SK-N-SH treated with all-trans-retinoic acid at 6 μM for 48 hours (cell line): ENCODE results near the gene CRLF2.
A peak's percentile ranks its signal among the peaks of the same experiment; 100 is the strongest.

Experiments
- ATAC-seq: fragments of 200-7000 bp; cut with Tn5 transposase; 3 replicates; pipeline ENCODE4 v1.9.1; 2020; ENCODE audit warnings: mild to moderate bottlenecking, moderate library complexity
- ARNTL ChIP-seq: fragments of 450-650 bp; formaldehyde crosslinking; IDR thresholded peaks from 2 replicates; pipeline ENCODE4 v1.5.0; 2020; ENCODE audit warnings: low read depth, mild to moderate bottlenecking, moderate library complexity, borderline replicate concordance
- CREB5 ChIP-seq: fragments of 250-450 bp; sonication (Bioruptor Pico); IDR thresholded peaks from 2 replicates; pipeline ENCODE4 v1.5.1; 2020; ENCODE audit warnings: low read depth, mild to moderate bottlenecking, moderate library complexity
- CSDC2 ChIP-seq: fragments of 250-450 bp; sonication (Bioruptor Pico); IDR thresholded peaks from 2 replicates; pipeline ENCODE4 v1.5.0; 2020; ENCODE audit warnings: mild to moderate bottlenecking, moderate library complexity
- CSRNP3 ChIP-seq: fragments of 250-450 bp; sonication (Bioruptor Pico); IDR thresholded peaks from 2 replicates; pipeline ENCODE4 v1.5.1; 2021; ENCODE audit warnings: mild to moderate bottlenecking, moderate library complexity
- ESRRG ChIP-seq: fragments of 250-450 bp; sonication (Bioruptor Pico); IDR thresholded peaks from 2 replicates; pipeline ENCODE4 v1.6.1; 2021; ENCODE audit warnings: mild to moderate bottlenecking
- GLIS3 ChIP-seq: fragments of 250-450 bp; sonication (Bioruptor Pico); IDR thresholded peaks from 2 replicates; pipeline ENCODE4 v1.5.0; 2020; ENCODE audit warnings: mild to moderate bottlenecking, moderate library complexity
- ISL1 ChIP-seq: fragments of 250-450 bp; sonication (Bioruptor Pico); IDR thresholded peaks from 2 replicates; pipeline ENCODE4 v2.1.2; 2022; ENCODE audit warnings: mild to moderate bottlenecking, moderate library complexity
- OSR1 ChIP-seq: fragments of 250-450 bp; sonication (Bioruptor Pico); IDR thresholded peaks from 2 replicates; pipeline ENCODE4 v1.8.0; 2022; ENCODE audit warnings: moderate library complexity, mild to moderate bottlenecking, inconsistent platforms
- PATZ1 ChIP-seq: fragments of 250-450 bp; sonication (Bioruptor Pico); IDR thresholded peaks from 2 replicates; pipeline ENCODE4 v1.8.0; 2020; ENCODE audit warnings: mild to moderate bottlenecking, moderate library complexity, borderline replicate concordance
- POU6F1 ChIP-seq: fragments of 250-450 bp; sonication (Bioruptor Pico); IDR thresholded peaks from 2 replicates; pipeline ENCODE4 v1.8.0; 2021; ENCODE audit warnings: low read depth, mild to moderate bottlenecking, moderate library complexity, borderline replicate concordance
- PPARA ChIP-seq: fragments of 250-450 bp; sonication (Bioruptor Pico); IDR thresholded peaks from 2 replicates; pipeline ENCODE4 v1.5.0; 2020; ENCODE audit warnings: mild to moderate bottlenecking, borderline replicate concordance
- RARB ChIP-seq: fragments of 250-450 bp; sonication (Bioruptor Pico); IDR thresholded peaks from 2 replicates; pipeline ENCODE4 v1.8.0; 2021; ENCODE audit warnings: mild to moderate bottlenecking, moderate library complexity
- SNAI2 ChIP-seq: fragments of 250-450 bp; sonication (Bioruptor Pico); IDR thresholded peaks from 2 replicates; pipeline ENCODE4 v1.5.0; 2020; ENCODE audit warnings: mild to moderate bottlenecking, moderate library complexity
- TCF4 ChIP-seq: fragments of 250-450 bp; sonication (Bioruptor Pico); IDR thresholded peaks from 2 replicates; pipeline ENCODE4 v1.8.0; 2021; ENCODE audit warnings: mild to moderate bottlenecking, moderate library complexity, borderline replicate concordance
- TOX ChIP-seq: fragments of 250-450 bp; sonication (Bioruptor Pico); IDR thresholded peaks from 2 replicates; pipeline ENCODE4 v1.8.0; 2021; ENCODE audit warnings: mild to moderate bottlenecking, moderate library complexity, borderline replicate concordance
- ZC3H10 ChIP-seq: fragments of 250-450 bp; sonication (Bioruptor Pico); IDR thresholded peaks from 2 replicates; pipeline ENCODE4 v1.5.1; 2021; ENCODE audit warnings: mild to moderate bottlenecking, moderate library complexity
- ZFP3 ChIP-seq: fragments of 250-450 bp; sonication (Bioruptor Pico); IDR thresholded peaks from 2 replicates; pipeline ENCODE4 v1.5.0; 2020; ENCODE audit warnings: mild to moderate bottlenecking, moderate library complexity
- ZNF565 ChIP-seq: fragments of 450-650 bp; formaldehyde crosslinking; conservative IDR thresholded peaks from 2 replicates; pipeline ENCODE4 v1.5.0; 2020; ENCODE audit warnings: low read depth, mild to moderate bottlenecking, moderate library complexity
- ZNF70 ChIP-seq: fragments of 450-650 bp; formaldehyde crosslinking; IDR thresholded peaks from 2 replicates; pipeline ENCODE4 v1.5.0; 2020; ENCODE audit warnings: mild to moderate bottlenecking, moderate library complexity
- ZNF8 ChIP-seq: fragments of 450-650 bp; formaldehyde crosslinking; IDR thresholded peaks from 2 replicates; pipeline ENCODE4 v1.5.0; 2020; ENCODE audit warnings: mild to moderate bottlenecking, moderate library complexity

CRLF2 gene

DNA sequence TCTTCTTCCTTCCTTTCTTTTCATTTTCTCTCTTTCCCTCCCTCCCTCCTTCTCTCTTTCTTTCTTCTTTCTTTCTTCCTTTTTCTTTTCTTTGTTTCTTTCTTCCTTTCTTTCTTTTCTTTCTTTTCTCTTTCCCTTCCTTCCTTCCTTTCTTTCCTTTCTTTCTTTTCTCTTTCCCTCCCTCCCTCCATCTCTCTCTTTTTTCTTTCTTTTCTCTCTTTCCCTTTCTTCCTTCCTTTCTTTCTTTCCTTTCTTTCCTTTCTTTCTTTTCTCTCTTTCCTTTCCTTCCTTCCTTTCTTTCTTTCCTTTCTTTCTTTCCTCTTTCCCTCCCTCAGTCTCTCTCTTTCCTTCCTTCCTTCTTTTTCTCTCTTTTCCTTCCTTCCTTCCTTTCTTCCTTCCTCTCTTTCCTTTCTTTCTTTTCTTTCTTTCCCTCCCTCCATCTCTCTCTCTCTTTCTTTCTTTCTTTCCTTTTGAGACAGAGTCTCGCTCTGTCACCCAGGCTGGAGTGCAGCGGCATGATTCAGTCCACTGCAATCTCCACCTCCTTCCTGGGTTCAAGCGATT is 44.4 kb downstream of the CRLF2 start:
- TF ChIP-seq GLIS3: no peak
- no peak for TF ChIP-seq ZNF70 (CRISPR knock-in tag)
- TF ChIP-seq POU6F1 (CRISPR knock-in tag): no peak
- TF ChIP-seq ZFP3 (CRISPR knock-in tag): no peak
- TF ChIP-seq CSDC2 (CRISPR knock-in tag): no peak
- no peak for ATAC-seq

DNA sequence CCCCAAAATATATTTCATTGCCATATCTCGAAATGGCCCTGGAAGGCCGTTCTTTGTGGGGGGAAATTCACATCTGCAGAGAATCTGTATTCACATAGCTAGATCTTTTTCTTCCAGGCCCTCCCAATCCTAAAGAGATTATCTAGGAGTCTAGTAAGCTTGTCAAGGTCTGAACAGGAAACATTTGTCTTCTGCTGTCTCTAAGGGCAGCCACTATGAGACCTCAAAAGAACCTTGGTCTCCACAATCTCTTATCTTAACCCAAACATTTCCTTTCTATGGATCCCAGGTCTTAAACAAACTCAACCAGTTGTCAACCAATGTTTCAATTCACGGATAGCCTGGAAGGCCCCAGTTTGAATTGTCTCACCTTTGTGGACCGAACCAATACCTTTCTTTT is 45.0 kb downstream of the CRLF2 start:
- TF ChIP-seq TOX (CRISPR knock-in tag) (no peak), ZFP3 (CRISPR knock-in tag) (no peak), ZNF565 (CRISPR knock-in tag) (no peak), ARNTL (no peak), ZNF70 (CRISPR knock-in tag) (no peak), ZC3H10 (CRISPR knock-in tag) (no peak), ZNF8 (CRISPR knock-in tag) (no peak), PPARA (no peak), RARB (CRISPR knock-in tag) (no peak), CSRNP3 (CRISPR knock-in tag) (no peak), PATZ1 (no peak), ISL1 (CRISPR knock-in tag) (no peak), CREB5 (CRISPR knock-in tag) (no peak), TCF4 (CRISPR knock-in tag) (no peak), OSR1 (CRISPR knock-in tag) (no peak), GLIS3 (no peak), ESRRG (no peak), POU6F1 (CRISPR knock-in tag) (no peak)
- TF ChIP-seq, all 23 proteins: peak for 0
- no peak for ATAC-seq

DNA sequence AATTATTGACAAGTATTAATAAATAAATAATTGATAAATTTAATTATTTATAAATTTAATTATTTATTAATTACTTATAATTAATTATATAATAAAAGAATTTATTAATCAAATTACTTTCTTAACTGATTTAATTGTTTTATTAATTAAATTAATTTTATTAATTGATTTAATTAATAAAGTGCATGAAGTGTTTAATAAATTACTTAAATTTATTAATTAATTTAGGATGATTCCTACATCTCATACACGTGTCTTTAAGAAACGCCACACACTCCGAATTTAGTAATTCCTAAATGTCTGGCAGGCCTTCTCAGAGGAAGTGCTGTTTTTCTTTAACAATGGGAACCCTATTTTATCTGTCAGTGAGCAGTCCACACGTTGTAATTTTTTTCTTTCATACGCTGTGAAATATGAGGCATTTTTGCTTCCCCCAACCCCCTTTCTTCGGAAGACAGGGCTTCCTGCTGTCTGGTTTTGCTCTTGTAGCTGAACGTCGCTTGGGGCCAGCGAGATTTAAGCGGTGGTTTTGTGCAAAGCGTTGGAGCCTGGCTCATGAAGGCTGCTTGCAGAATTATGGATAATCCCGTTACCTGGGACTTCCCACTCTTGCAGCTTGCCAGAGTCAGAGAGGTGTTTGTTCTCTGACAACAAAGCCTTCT is 46.8 kb downstream of the CRLF2 start:
- no peak for TF ChIP-seq TCF4 (CRISPR knock-in tag)
- TF ChIP-seq RARB (CRISPR knock-in tag): no peak
- TF ChIP-seq SNAI2 (CRISPR knock-in tag): no peak
- peak; percentile 21; the same call in 1 of the 3 replicates for ATAC-seq
